ENCODE measurements around the gene ASPDH.

DNA sequence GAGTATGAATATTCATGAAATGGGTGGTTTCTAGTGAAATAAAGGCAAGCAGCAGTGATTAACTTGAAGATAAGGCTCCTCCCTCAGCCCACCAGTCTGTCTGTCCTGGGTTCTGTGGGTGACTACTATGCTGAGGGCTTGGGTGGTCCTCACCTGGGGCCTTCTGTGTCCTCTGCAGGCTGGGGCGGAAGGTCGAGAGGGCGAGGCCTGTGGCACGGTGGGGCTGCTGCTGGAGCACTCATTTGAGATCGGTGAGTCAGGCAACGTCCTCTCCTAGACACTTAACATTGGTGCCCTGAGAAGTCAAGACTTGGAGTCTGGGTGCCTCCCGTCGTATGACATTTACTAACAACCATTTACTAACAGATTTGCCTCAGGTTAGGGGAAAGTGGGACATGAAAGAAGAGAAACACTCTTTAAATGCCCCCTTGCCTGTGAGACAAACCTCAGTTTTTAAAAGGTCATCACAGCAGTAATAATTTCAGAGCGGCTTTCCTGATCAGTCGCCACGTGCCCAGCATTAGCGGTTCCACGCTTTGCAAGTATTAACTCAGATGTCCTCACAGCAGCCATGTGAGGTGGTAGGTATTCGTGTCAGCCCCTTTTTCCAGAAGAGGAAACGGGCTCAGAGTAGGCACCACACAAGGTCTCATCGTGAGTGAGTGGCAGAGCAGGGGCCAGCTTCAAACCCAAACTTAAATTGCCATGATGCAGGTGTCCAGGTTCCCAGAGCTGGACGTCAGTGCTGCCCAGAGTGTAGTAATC is 35.8 kb downstream of the ASPDH start:
- no peak for TF ChIP-seq POLR2A (IDR thresholded peaks at IDR 0.05; ENCODE audit: low read depth, low read length)
- TF ChIP-seq EZH2 (IDR thresholded peaks at IDR 0.05; ENCODE audit: borderline replicate concordance, low read depth, low read length, severe bottlenecking) = no peak

Data from endothelial cell of umbilical vein (primary cell).